NCI-H2196 treated with DMSO at 0.1 percent for 48 hours (cell line): ENCODE data around the gene CFAP97.
A peak's percentile ranks its signal among the peaks of the same experiment; 100 is the strongest.
"Not testable (repeated sequence)": the region's sequence is repeated elsewhere in the genome, so short reads cannot be mapped to it uniquely, and the experiment has no call there.

Experiments
- DNase-seq: peaks from one replicate; lab custom pipeline; 2025; ENCODE audit not compliant: unreplicated experiment; lab: John Stamatoyannopoulos, UW

Gene CFAP97

GRCh38 chr4:185203486-185204237 is at the start of gene CFAP97:
Gene CFAP97, minus strand, starts transcription at chr4:185204000. Its CDS starts 12,804 bp downstream, at chr4:185191196.
- DNase-seq, result peak; percentile 28

GRCh38 chr4:185249105-185249504 is 45.3 kb upstream of the CFAP97 start:
- DNase-seq, result no peak

- no peak for DNase-seq
Measured at GRCh38 chr4:185248393-185249039, 44.7 kb upstream of the CFAP97 start.

- no peak for DNase-seq
Measured at GRCh38 chr4:185247151-185247550, 43.4 kb upstream of the CFAP97 start.

- no peak for DNase-seq
Measured at GRCh38 chr4:185246453-185246852, 42.7 kb upstream of the CFAP97 start.

- no peak for DNase-seq
Measured at GRCh38 chr4:185244763-185245162, 41.0 kb upstream of the CFAP97 start.

- no peak for DNase-seq
Measured at GRCh38 chr4:185243879-185244278, 40.1 kb upstream of the CFAP97 start.

GRCh38 chr4:185242749-185243533 is 39.1 kb upstream of the CFAP97 start:
- DNase-seq, result no peak

GRCh38 chr4:185240486-185240885 is 36.7 kb upstream of the CFAP97 start:
- DNase-seq, result not testable (repeated sequence)

- no peak for DNase-seq
Measured at GRCh38 chr4:185238750-185239149, 35.0 kb upstream of the CFAP97 start.

- DNase-seq, result no peak
Measured at GRCh38 chr4:185238215-185238681, 34.4 kb upstream of the CFAP97 start.

- DNase-seq, result no peak
Measured at GRCh38 chr4:185237175-185237574, 33.4 kb upstream of the CFAP97 start.

GRCh38 chr4:185235843-185236503 is 32.2 kb upstream of the CFAP97 start:
- DNase-seq, result no peak

GRCh38 chr4:185235119-185235842 is 31.5 kb upstream of the CFAP97 start:
- DNase-seq, result no peak

GRCh38 chr4:185232370-185232769 is 28.6 kb upstream of the CFAP97 start:
- DNase-seq, result no peak

- no peak for DNase-seq
Measured at GRCh38 chr4:185229021-185229818, 25.4 kb upstream of the CFAP97 start.

GRCh38 chr4:185227713-185228278 is 24.0 kb upstream of the CFAP97 start:
- no peak for DNase-seq

- DNase-seq, result no peak
Measured at GRCh38 chr4:185227131-185227551, 23.3 kb upstream of the CFAP97 start.

GRCh38 chr4:185225940-185226339 is 22.1 kb upstream of the CFAP97 start:
- DNase-seq, result no peak
